ENCODE results near the gene PER1.
A peak's percentile ranks its signal among the peaks of the same experiment; 100 is the strongest.

DNA sequence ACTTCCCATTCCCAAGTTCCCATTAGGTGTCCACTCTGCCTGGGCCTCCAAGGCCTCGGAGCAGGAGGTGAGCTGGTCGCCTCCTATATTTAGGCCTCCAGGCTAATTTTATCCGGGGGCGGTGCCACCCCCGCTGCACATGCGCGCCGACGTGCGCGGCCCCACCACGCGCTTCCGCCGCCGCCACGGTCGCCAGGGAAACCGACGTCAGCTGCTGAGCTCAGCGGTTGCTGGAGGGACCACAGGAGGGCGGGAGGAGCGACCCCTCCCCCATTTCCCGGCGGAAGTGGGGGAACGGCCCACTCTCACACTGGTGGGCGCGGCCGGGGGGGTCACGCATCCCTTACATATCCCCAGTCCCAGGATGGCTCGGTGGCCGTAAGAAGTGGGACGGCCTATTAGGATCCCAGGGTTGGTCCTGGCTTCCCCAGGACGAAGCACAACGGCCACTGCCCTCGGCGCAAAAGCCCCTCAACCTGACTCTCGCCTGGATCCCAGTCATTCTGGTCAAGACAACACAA, 1.0 kb downstream of the PER1 start:
- TF ChIP-seq, protein P1, sequence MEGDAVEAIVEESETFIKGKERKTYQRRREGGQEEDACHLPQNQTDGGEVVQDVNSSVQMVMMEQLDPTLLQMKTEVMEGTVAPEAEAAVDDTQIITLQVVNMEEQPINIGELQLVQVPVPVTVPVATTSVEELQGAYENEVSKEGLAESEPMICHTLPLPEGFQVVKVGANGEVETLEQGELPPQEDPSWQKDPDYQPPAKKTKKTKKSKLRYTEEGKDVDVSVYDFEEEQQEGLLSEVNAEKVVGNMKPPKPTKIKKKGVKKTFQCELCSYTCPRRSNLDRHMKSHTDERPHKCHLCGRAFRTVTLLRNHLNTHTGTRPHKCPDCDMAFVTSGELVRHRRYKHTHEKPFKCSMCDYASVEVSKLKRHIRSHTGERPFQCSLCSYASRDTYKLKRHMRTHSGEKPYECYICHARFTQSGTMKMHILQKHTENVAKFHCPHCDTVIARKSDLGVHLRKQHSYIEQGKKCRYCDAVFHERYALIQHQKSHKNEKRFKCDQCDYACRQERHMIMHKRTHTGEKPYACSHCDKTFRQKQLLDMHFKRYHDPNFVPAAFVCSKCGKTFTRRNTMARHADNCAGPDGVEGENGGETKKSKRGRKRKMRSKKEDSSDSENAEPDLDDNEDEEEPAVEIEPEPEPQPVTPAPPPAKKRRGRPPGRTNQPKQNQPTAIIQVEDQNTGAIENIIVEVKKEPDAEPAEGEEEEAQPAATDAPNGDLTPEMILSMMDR (IDR thresholded peaks at IDR 0.05): peak in 1 of 7 experiments; percentile 17
- no peak for TF ChIP-seq POLR2A (IDR thresholded peaks at IDR 0.05)

All from body of pancreas (tissue), 4 donors.